HEK293 (cell line): Measurements from ENCODE around the gene PLEKHA6.

Experiments
- BCL11A ChIP-seq: fragments of 450-650 bp; formaldehyde crosslinking; IDR thresholded peaks from 2 replicates; pipeline ENCODE4 v1.5.1; 2016; ENCODE audit warnings: low read depth, missing biosample characterization, missing genetic modification characterization
- CTCF ChIP-seq: fragments of 450-650 bp; formaldehyde crosslinking; IDR thresholded peaks from 2 replicates; pipeline ENCODE4 v1.5.1; 2016; ENCODE audit warnings: missing biosample characterization, missing genetic modification characterization
- GLIS1 ChIP-seq: fragments of 450-650 bp; formaldehyde crosslinking; IDR thresholded peaks from 2 replicates; pipeline ENCODE4 v1.5.1; 2016; ENCODE audit warnings: missing biosample characterization, missing genetic modification characterization
- KLF17 ChIP-seq: fragments of 450-650 bp; formaldehyde crosslinking; IDR thresholded peaks from 2 replicates; pipeline ENCODE4 v1.5.1; 2016; ENCODE audit warnings: missing biosample characterization, missing genetic modification characterization
- KLF9 ChIP-seq: fragments of 450-650 bp; formaldehyde crosslinking; IDR thresholded peaks from 2 replicates; pipeline ENCODE4 v1.5.1; 2016; ENCODE audit warnings: missing biosample characterization, missing genetic modification characterization, low read depth
- PRDM10 ChIP-seq: fragments of 450-650 bp; formaldehyde crosslinking; IDR thresholded peaks from 2 replicates; pipeline ENCODE4 v1.5.1; 2016; ENCODE audit warnings: missing biosample characterization, missing genetic modification characterization
- SALL2 ChIP-seq: fragments of 450-650 bp; formaldehyde crosslinking; IDR thresholded peaks from 2 replicates; pipeline ENCODE4 v1.5.0; 2017; ENCODE audit warnings: missing biosample characterization, mild to moderate bottlenecking, missing genetic modification characterization, borderline replicate concordance
- SP3 ChIP-seq: fragments of 450-650 bp; formaldehyde crosslinking; IDR thresholded peaks from 2 replicates; pipeline ENCODE4 v1.5.1; 2016; ENCODE audit warnings: missing biosample characterization, missing genetic modification characterization
- ZBTB17 ChIP-seq: fragments of 450-650 bp; formaldehyde crosslinking; IDR thresholded peaks from 2 replicates; pipeline ENCODE4 v1.5.1; 2016; ENCODE audit warnings: missing biosample characterization, missing genetic modification characterization
- ZBTB7A ChIP-seq: fragments of 450-650 bp; formaldehyde crosslinking; IDR thresholded peaks from 2 replicates; pipeline ENCODE4 v1.5.1; 2016; ENCODE audit warnings: low read depth, missing biosample characterization, missing genetic modification characterization
- ZFP37 ChIP-seq: fragments of 450-650 bp; formaldehyde crosslinking; IDR thresholded peaks from 2 replicates; pipeline ENCODE4 v1.5.1; 2016; ENCODE audit warnings: missing biosample characterization, missing genetic modification characterization
- ZNF324 ChIP-seq: fragments of 450-650 bp; formaldehyde crosslinking; IDR thresholded peaks from 2 replicates; pipeline ENCODE4 v1.5.1; 2016; ENCODE audit warnings: missing biosample characterization, missing genetic modification characterization
- ZNF366 ChIP-seq: fragments of 450-650 bp; formaldehyde crosslinking; conservative IDR thresholded peaks from 2 replicates; pipeline ENCODE4 v1.5.1; 2016; ENCODE audit warnings: missing biosample characterization, missing genetic modification characterization
- ZNF416 ChIP-seq: fragments of 450-650 bp; formaldehyde crosslinking; IDR thresholded peaks from 2 replicates; pipeline ENCODE4 v1.5.1; 2016; ENCODE audit warnings: missing biosample characterization, missing genetic modification characterization
- ZNF449 ChIP-seq: fragments of 450-650 bp; formaldehyde crosslinking; IDR thresholded peaks from 2 replicates; pipeline ENCODE4 v1.5.1; 2017; ENCODE audit warnings: missing biosample characterization, mild to moderate bottlenecking, missing genetic modification characterization, moderate library complexity
- ZNF510 ChIP-seq: fragments of 450-650 bp; formaldehyde crosslinking; IDR thresholded peaks from 2 replicates; pipeline ENCODE4 v1.5.1; 2018; ENCODE audit warnings: mild to moderate bottlenecking, missing genetic modification characterization, missing biosample characterization; ENCODE audit not compliant: insufficient replicate concordance
- ZNF518A ChIP-seq: fragments of 450-650 bp; formaldehyde crosslinking; conservative IDR thresholded peaks from 2 replicates; pipeline ENCODE4 v1.5.1; 2016; ENCODE audit warnings: low read depth, missing biosample characterization, missing genetic modification characterization
- ZNF529 ChIP-seq: fragments of 450-650 bp; formaldehyde crosslinking; IDR thresholded peaks from 2 replicates; pipeline ENCODE4 v1.5.1; 2017; ENCODE audit warnings: missing genetic modification characterization, missing biosample characterization; ENCODE audit not compliant: insufficient replicate concordance
- ZNF600 ChIP-seq: fragments of 450-650 bp; formaldehyde crosslinking; IDR thresholded peaks from 2 replicates; pipeline ENCODE4 v1.5.1; 2016; ENCODE audit warnings: missing biosample characterization, missing genetic modification characterization
- ZNF623 ChIP-seq: fragments of 450-650 bp; formaldehyde crosslinking; IDR thresholded peaks from 2 replicates; pipeline ENCODE4 v1.5.1; 2016; ENCODE audit warnings: missing biosample characterization, missing genetic modification characterization
- ZNF629 ChIP-seq: fragments of 450-650 bp; formaldehyde crosslinking; IDR thresholded peaks from 2 replicates; pipeline ENCODE4 v1.5.1; 2017; ENCODE audit warnings: missing biosample characterization, missing genetic modification characterization
- ZNF654 ChIP-seq: fragments of 450-650 bp; formaldehyde crosslinking; IDR thresholded peaks from 2 replicates; pipeline ENCODE4 v1.5.1; 2016; ENCODE audit warnings: low read depth, missing biosample characterization, missing genetic modification characterization
- ZNF704 ChIP-seq: fragments of 450-650 bp; formaldehyde crosslinking; IDR thresholded peaks from 2 replicates; pipeline ENCODE4 v1.5.1; 2016; ENCODE audit warnings: missing biosample characterization, missing genetic modification characterization
- ZXDB ChIP-seq: fragments of 450-650 bp; formaldehyde crosslinking; IDR thresholded peaks from 2 replicates; pipeline ENCODE4 v1.5.1; 2016; ENCODE audit warnings: missing biosample characterization, missing genetic modification characterization

Gene PLEKHA6

GRCh38 chr1:204363335-204364114, 3.8 kb upstream of the PLEKHA6 start (continued):
- TF ChIP-seq ZNF510 = no peak
- peak; percentile 47; the same call in 1 of the 2 replicates for TF ChIP-seq KLF9 (tag by site-specific recombination)
- TF ChIP-seq ZNF600 (tag by site-specific recombination) = peak; percentile 77
- peak; percentile 74 for TF ChIP-seq ZFP37 (tag by site-specific recombination)
- TF ChIP-seq BCL11A (tag by site-specific recombination) = no peak
- TF ChIP-seq ZNF623 (tag by site-specific recombination) = no peak
- peak; percentile 100 for TF ChIP-seq ZNF654 (tag by site-specific recombination)
- TF ChIP-seq ZNF529 (tag by site-specific recombination) = no peak
- peak; percentile 50 for TF ChIP-seq ZNF518A (tag by site-specific recombination)
- TF ChIP-seq ZBTB17 (tag by site-specific recombination) = peak; percentile 62; the same call in 1 of the 2 replicates
- no peak for TF ChIP-seq ZNF704 (tag by site-specific recombination)
- TF ChIP-seq ZNF366 (tag by site-specific recombination) = peak; percentile 38; the same call in 1 of the 2 replicates
- peak; percentile 81 for TF ChIP-seq KLF17 (tag by site-specific recombination)
- TF ChIP-seq ZNF449 (tag by site-specific recombination) = peak; percentile 24; the same call in 1 of the 2 replicates
- peak; percentile 54; the same call in 1 of the 2 replicates for TF ChIP-seq SP3 (tag by site-specific recombination)
- peak; percentile 36; the same call in 1 of the 2 replicates for TF ChIP-seq PRDM10 (tag by site-specific recombination)
- TF ChIP-seq GLIS1 (tag by site-specific recombination) = peak; percentile 70
- no peak for TF ChIP-seq ZNF416
- TF ChIP-seq SALL2 (tag by site-specific recombination) = no peak
- peak; percentile 70; the same call in 1 of the 2 replicates for TF ChIP-seq ZBTB7A (tag by site-specific recombination)
- 0 out of 2 replicates have a peak, but pooled peaks have one; percentile 54 for TF ChIP-seq ZNF629 (tag by site-specific recombination)
- peak; percentile 83 for TF ChIP-seq ZNF324
- TF ChIP-seq CTCF = peak; percentile 98
- peak; percentile 72 for TF ChIP-seq ZXDB (tag by site-specific recombination)
